ENCODE measurements around the gene ATAD3B.
"Not testable (repeated sequence)": the region's sequence is repeated elsewhere in the genome, so short reads cannot be mapped to it uniquely, and the experiment has no call there.

The ATAD3B gene

GRCh38 chr1:1452882-1453281, 18.7 kb upstream of the ATAD3B start:
- DNase-seq: no peak

- DNase-seq: not testable (repeated sequence)
These were observed 17.1 kb upstream of the ATAD3B start for GRCh38 chr1:1454286-1455056.

- DNase-seq: no peak
These were observed 16.1 kb upstream of the ATAD3B start for GRCh38 chr1:1455366-1455884.

- DNase-seq: not testable (repeated sequence)
These were observed 15.6 kb upstream of the ATAD3B start for GRCh38 chr1:1455934-1456333.

- DNase-seq: not testable (repeated sequence)
These were observed 14.8 kb upstream of the ATAD3B start for GRCh38 chr1:1456683-1457255.

GRCh38 chr1:1459156-1459555, 12.4 kb upstream of the ATAD3B start:
- DNase-seq: not testable (repeated sequence)

- DNase-seq: not testable (repeated sequence)
These were observed 11.9 kb upstream of the ATAD3B start for GRCh38 chr1:1459711-1460110.

- no peak for DNase-seq
These were observed 10.9 kb upstream of the ATAD3B start for GRCh38 chr1:1460540-1461130.

GRCh38 chr1:1461721-1462317, 9.7 kb upstream of the ATAD3B start:
- no peak for DNase-seq

- DNase-seq: peak; percentile 24
These were observed 9.1 kb upstream of the ATAD3B start for GRCh38 chr1:1462318-1462966.

- no peak for DNase-seq
These were observed 8.3 kb upstream of the ATAD3B start for GRCh38 chr1:1463312-1463711.

GRCh38 chr1:1468196-1468985, 3.2 kb upstream of the ATAD3B start:
- not testable (repeated sequence) for DNase-seq

- DNase-seq: peak; percentile 11
These were observed 758 bp upstream of the ATAD3B start for GRCh38 chr1:1470626-1471388.

GRCh38 chr1:1472053-1472876, 700 bp downstream of the ATAD3B start:
- peak; percentile 8 for DNase-seq

- DNase-seq: not testable (repeated sequence)
These were observed 4.4 kb downstream of the ATAD3B start for GRCh38 chr1:1476011-1476410.

GRCh38 chr1:1477206-1477605, 5.6 kb downstream of the ATAD3B start:
- DNase-seq: no peak

GRCh38 chr1:1479547-1480487, 8.3 kb downstream of the ATAD3B start:
- DNase-seq: no peak

GRCh38 chr1:1480488-1480867, 8.9 kb downstream of the ATAD3B start:
- not testable (repeated sequence) for DNase-seq

- DNase-seq: not testable (repeated sequence)
These were observed 10.2 kb downstream of the ATAD3B start for GRCh38 chr1:1481811-1482210.
